ENCODE measurements around the gene CT45A8. TPM values are rescaled to one million over a fixed set of nuclear protein-coding genes. Genes with fewer than 3 reads are reported as not detected.
A peak's percentile ranks its signal among the peaks of the same experiment; 100 is the strongest.

The CT45A8 gene
- total and polyA plus RNA-seq, 9 of the 15 experiments (the other 6 are each of a cell fraction or from before 2014, with no cell fraction given) = 6.5 to 27.7 (median 9.6) TPM; not detected in 4

DNA sequence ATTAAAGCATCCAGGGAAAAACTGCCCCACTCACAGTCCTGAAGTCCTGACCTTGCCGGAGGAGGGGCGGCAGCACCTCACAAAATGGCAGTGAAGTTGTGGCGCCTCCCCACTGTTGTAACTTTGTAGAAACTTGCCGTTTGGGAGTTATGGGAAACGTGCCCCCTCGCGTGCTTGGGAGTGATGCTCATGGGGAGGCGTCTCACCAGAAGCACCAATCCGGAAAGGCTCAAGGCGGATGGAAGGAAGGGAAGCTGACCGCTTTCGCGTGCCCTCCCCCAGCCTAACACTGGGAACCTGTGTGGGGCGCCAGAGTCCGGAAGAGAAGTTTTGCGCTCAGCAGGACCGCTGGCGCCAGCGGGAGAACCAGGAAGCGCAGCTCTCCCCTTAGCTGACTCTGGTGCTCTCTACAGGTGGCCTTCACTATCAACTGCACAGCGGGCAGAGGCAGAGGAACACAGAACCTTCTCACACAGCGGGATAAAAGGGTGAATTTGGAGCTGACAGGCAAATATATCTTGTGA is 39.0 kb upstream of the CT45A8 start, which contains the start of the genes CT45A10 and SAGE1 (continued):
- TF ChIP-seq PRDM10 (IDR thresholded peaks at IDR 0.05; ENCODE audit: partially characterized antibody) (peak; percentile 38), FOSL1 (tag; conservative IDR thresholded peaks at IDR 0.05) (0 out of 2 replicates have a peak, but pooled peaks have one; percentile 27), SPI1 (IDR thresholded peaks at IDR 0.05; ENCODE audit: borderline replicate concordance, low read depth, low read length) (peak; percentile 33; the same call in 1 of the 2 replicates), PREB (CRISPR knock-in tag; IDR thresholded peaks at IDR 0.05) (no peak), RBM14 (IDR thresholded peaks at IDR 0.05; ENCODE audit: borderline replicate concordance, insufficient read depth, low read depth, low read length) (no peak), MED1 (CRISPR knock-in tag; IDR thresholded peaks at IDR 0.05; ENCODE audit: borderline replicate concordance) (no peak), TSHZ1 (CRISPR knock-in tag; IDR thresholded peaks at IDR 0.05) (no peak), ZFP1 (CRISPR knock-in tag; IDR thresholded peaks at IDR 0.05) (no peak), ETV1 (tag; conservative IDR thresholded peaks at IDR 0.05; ENCODE audit: low read depth) (peak; percentile 95), ZNF347 (CRISPR knock-in tag; IDR thresholded peaks at IDR 0.05; ENCODE audit: low read depth) (no peak), SMC3 (conservative IDR thresholded peaks at IDR 0.05; ENCODE audit: insufficient read depth, low read depth, low read length) (no peak), KAT2B (IDR thresholded peaks at IDR 0.05; ENCODE audit: low read depth, low read length) (peak; percentile 29)
- TF ChIP-seq, protein P1, sequence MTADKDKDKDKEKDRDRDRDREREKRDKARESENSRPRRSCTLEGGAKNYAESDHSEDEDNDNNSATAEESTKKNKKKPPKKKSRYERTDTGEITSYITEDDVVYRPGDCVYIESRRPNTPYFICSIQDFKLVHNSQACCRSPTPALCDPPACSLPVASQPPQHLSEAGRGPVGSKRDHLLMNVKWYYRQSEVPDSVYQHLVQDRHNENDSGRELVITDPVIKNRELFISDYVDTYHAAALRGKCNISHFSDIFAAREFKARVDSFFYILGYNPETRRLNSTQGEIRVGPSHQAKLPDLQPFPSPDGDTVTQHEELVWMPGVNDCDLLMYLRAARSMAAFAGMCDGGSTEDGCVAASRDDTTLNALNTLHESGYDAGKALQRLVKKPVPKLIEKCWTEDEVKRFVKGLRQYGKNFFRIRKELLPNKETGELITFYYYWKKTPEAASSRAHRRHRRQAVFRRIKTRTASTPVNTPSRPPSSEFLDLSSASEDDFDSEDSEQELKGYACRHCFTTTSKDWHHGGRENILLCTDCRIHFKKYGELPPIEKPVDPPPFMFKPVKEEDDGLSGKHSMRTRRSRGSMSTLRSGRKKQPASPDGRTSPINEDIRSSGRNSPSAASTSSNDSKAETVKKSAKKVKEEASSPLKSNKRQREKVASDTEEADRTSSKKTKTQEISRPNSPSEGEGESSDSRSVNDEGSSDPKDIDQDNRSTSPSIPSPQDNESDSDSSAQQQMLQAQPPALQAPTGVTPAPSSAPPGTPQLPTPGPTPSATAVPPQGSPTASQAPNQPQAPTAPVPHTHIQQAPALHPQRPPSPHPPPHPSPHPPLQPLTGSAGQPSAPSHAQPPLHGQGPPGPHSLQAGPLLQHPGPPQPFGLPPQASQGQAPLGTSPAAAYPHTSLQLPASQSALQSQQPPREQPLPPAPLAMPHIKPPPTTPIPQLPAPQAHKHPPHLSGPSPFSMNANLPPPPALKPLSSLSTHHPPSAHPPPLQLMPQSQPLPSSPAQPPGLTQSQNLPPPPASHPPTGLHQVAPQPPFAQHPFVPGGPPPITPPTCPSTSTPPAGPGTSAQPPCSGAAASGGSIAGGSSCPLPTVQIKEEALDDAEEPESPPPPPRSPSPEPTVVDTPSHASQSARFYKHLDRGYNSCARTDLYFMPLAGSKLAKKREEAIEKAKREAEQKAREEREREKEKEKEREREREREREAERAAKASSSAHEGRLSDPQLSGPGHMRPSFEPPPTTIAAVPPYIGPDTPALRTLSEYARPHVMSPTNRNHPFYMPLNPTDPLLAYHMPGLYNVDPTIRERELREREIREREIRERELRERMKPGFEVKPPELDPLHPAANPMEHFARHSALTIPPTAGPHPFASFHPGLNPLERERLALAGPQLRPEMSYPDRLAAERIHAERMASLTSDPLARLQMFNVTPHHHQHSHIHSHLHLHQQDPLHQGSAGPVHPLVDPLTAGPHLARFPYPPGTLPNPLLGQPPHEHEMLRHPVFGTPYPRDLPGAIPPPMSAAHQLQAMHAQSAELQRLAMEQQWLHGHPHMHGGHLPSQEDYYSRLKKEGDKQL (CRISPR knock-in tag; IDR thresholded peaks at IDR 0.05; ENCODE audit: borderline replicate concordance) = no peak
